Vagina (tissue), 2 donors: Measurements from ENCODE around the gene SYTL3. TPM values are rescaled to one million over a fixed set of nuclear protein-coding genes. Genes with fewer than 3 reads are reported as not detected.
A peak's percentile ranks its signal among the peaks of the same experiment; 100 is the strongest.

Experiments used
- DNase-seq, 2 donors: peaks; one replicate each; pipeline ENCODE4 v3.0.0-alpha.2; 2017; ENCODE audit errors: extremely low spot score in 2 of 2
- H3K27ac ChIP-seq: fragments of 200-600 bp; sonication (generic); one replicate; pipeline ENCODE4 v1.5.1; 2019
- H3K27me3 ChIP-seq: fragments of 200-600 bp; sonication (generic); one replicate; pipeline ENCODE4 v1.5.1; 2019
- H3K36me3 ChIP-seq, 2 donors: fragments of 200-600 bp; sonication (generic); one replicate each; pipeline ENCODE4 v1.5.1; 2017 to 2019
- H3K4me1 ChIP-seq: fragments of 200-600 bp; sonication (generic); one replicate; pipeline ENCODE4 v1.5.1; 2019
- H3K4me3 ChIP-seq, 2 donors: fragments of 200-600 bp; sonication (generic); 1 replicate in 1 of 2; 2 replicates in 1 of 2; pipeline ENCODE4 v1.5.1; 2016 to 2019
- H3K9me3 ChIP-seq: fragments of 200-600 bp; sonication (generic); one replicate; pipeline ENCODE4 v1.5.1; 2019
- CTCF ChIP-seq, 3 experiments: fragments of 450-650 bp in 2 of 3; fragments of 200-600 bp in 1 of 3; sonication (generic) in 1 of 3; IDR thresholded peaks; one replicate each; pipeline ENCODE4 v1.5.1; 2017 to 2019; ENCODE audit warnings: antibody characterized with exemption in 3 of 3, mild to moderate bottlenecking in 2 of 3, moderate library complexity in 2 of 3
- POLR2A ChIP-seq, 2 donors: fragments of 450-650 bp; IDR thresholded peaks; one replicate each; pipeline ENCODE4 v1.6.1; 2017; ENCODE audit warnings: antibody characterized with exemption in 2 of 2, mild to moderate bottlenecking in 2 of 2, moderate library complexity in 2 of 2
- POLR2AphosphoS5 ChIP-seq, 2 donors: sonication (generic); formaldehyde crosslinking; IDR thresholded peaks; one replicate each; pipeline ENCODE4 v1.9.0; 2017; ENCODE audit warnings: antibody characterized with exemption in 2 of 2, mild to moderate bottlenecking in 2 of 2, low read depth in 1 of 2; ENCODE audit not compliant: insufficient read depth in 1 of 2
- intact Hi-C: fragments of 100-400 bp; cut with DNase I; formaldehyde crosslinking; loops from one replicate; pipeline ENCODE4 v1.15.1; 2023
- total RNA-seq: library from RNA; depleted of rRNA; stranded (reverse); fragments of >200 nt; gene quantifications from one replicate; pipeline ENCODE4 v1.2.3, GENCODE V29; 2016

SYTL3 gene
- total RNA-seq, 1 donor from 2014 or later = 10.8 TPM

- intact Hi-C loops = no loop called here
- no peak for DNase-seq
Measured at GRCh38 chr6:158662954-158663624, 13.2 kb downstream of the SYTL3 start.

DNA sequence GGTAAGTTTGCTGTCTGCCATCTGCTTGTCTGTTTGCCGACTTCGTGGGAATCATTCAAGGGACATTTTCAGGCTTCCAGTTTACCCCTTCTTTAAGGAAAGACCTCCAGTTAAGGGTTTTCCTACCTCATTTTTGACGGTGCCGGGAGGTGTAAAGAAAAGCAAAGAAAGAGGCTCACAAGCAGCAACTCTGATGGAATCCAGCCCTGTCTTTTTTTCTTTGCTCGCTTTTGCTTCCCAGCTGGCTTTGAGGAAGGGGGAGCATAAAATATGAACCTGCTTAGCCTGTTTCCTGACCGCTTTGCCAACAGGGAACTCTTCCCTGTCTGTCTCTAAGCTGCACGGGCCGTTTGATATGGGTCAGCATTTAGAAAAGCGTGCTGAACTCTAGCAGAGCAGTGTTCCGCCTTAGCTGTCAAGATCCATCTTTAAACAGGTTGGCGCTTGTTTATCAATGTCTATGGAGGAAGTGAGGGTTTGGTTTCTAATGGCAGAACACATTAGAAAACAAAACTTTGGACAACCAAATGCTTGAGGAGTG, 13.8 kb downstream of the SYTL3 start:
- H3K4me1 ChIP-seq = peaks cover 54% of the 10 kb centered on the region
- intact Hi-C loops = no loop called here

More at GRCh38 chr6:158662954-158663624, 13.2 kb downstream of the SYTL3 start:
- TF ChIP-seq POLR2AphosphoS5 (IDR thresholded peaks at IDR 0.05; ENCODE audit: insufficient read depth in 1 of 2, low read depth in 1 of 2) (peak in 1 of 2 donors; percentile 40), POLR2A (IDR thresholded peaks at IDR 0.05) (peak in 1 of 2 donors; percentile 5), CTCF (IDR thresholded peaks at IDR 0.05) (no peak)
- peaks cover 48% of the 10 kb centered on the region for H3K4me1 ChIP-seq
- no peaks in the 10 kb centered on the region for H3K9me3 ChIP-seq
- H3K36me3 ChIP-seq = no peaks in the 10 kb centered on the region
- peak overlapping the region; percentile 73 for H3K27ac ChIP-seq
- H3K27me3 ChIP-seq = no peaks in the 10 kb centered on the region
- H3K4me3 ChIP-seq = peak overlapping the region; percentile 32 to 36

DNA sequence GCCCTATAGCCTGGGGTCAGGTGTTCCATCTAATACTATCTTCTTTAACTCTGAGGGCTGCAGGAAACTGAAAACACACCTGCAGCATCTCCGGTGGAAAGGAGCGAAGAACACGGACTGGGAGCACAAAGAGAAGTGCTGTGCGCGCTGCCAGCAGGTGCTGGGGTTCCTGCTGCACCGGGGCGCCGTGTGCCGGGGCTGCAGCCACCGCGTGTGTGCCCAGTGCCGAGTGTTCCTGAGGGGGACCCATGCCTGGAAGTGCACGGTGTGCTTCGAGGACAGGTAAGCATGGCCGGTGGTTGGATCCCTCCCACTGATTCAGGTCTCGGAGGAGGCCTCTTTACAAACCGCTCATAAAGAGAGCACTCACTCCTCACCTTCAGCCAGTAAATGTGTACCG, 15.5 kb downstream of the SYTL3 start:
- H3K4me1 ChIP-seq = peaks cover 62% of the 10 kb centered on the region
- intact Hi-C loops = no loop called here
- TF ChIP-seq POLR2AphosphoS5 (IDR thresholded peaks at IDR 0.05; ENCODE audit: insufficient read depth in 1 of 2, low read depth in 1 of 2) (no peak), POLR2A (IDR thresholded peaks at IDR 0.05) (no peak), CTCF (IDR thresholded peaks at IDR 0.05) (no peak)
- H3K36me3 ChIP-seq = no peaks in the 10 kb centered on the region
- H3K4me3 ChIP-seq = no peak overlapping the region
- no peak overlapping the region for H3K27ac ChIP-seq
- DNase-seq = no peak
- no peaks in the 10 kb centered on the region for H3K27me3 ChIP-seq
- H3K9me3 ChIP-seq = no peaks in the 10 kb centered on the region

More for the DNA sequence above, 13.8 kb downstream of the SYTL3 start:
- Histone ChIP-seq H3K36me3 (no peaks in the 10 kb centered on the region), H3K9me3 (no peaks in the 10 kb centered on the region), H3K4me3 (peak overlapping the region; percentile 32 to 36), H3K27ac (peak overlapping the region; percentile 73), H3K27me3 (no peaks in the 10 kb centered on the region)
- DNase-seq = no peak
- TF ChIP-seq POLR2A (IDR thresholded peaks at IDR 0.05) = no peak
- TF ChIP-seq POLR2AphosphoS5 (IDR thresholded peaks at IDR 0.05; ENCODE audit: insufficient read depth in 1 of 2, low read depth in 1 of 2) = peak in 1 of 2 donors; percentile 40

GRCh38 chr6:158666628-158667359, 16.9 kb downstream of the SYTL3 start:
- TF ChIP-seq CTCF (IDR thresholded peaks at IDR 0.05) (no peak), POLR2A (IDR thresholded peaks at IDR 0.05) (no peak), POLR2AphosphoS5 (IDR thresholded peaks at IDR 0.05; ENCODE audit: insufficient read depth in 1 of 2, low read depth in 1 of 2) (no peak)
- Histone ChIP-seq H3K27ac (no peak overlapping the region), H3K4me3 (no peak overlapping the region), H3K4me1 (peaks cover 52% of the 10 kb centered on the region), H3K27me3 (no peaks in the 10 kb centered on the region), H3K9me3 (no peaks in the 10 kb centered on the region), H3K36me3 (no peaks in the 10 kb centered on the region)
- intact Hi-C loops = no loop called here
- no peak for DNase-seq

DNA sequence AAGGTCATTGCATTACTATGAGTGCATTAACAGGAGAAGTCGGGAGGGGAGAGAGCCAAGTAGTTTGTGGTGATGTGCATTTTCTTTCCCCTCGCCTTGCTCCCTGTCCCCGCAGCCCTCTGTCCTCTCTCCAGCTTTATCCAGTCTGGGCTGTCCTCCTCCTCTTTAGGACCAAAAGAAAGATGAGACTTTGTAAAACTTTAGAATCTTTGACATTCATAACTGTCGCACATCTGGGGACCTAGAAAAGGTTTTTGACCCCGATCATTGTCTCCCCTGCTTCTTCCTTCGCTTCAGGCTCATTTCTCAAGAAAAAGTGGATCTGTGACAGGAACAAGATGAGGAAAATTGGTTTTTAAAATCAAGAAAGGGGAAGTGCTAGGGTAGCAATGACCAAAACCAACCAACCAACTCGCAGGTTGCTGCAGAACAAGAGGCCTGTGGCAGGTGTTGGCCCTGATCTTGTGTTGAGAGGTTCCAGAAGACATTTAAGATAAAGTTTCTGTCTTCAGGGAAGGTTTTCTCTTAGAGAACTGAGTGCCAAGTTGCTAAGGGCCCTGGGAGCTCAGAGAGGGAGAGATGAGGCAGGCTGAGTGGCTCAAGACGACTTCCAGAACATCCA, 17.6 kb downstream of the SYTL3 start:
- Histone ChIP-seq H3K27me3 (no peaks in the 10 kb centered on the region), H3K4me1 (peaks cover 45% of the 10 kb centered on the region), H3K4me3 (no peak overlapping the region), H3K9me3 (no peaks in the 10 kb centered on the region), H3K27ac (no peak overlapping the region), H3K36me3 (no peaks in the 10 kb centered on the region)
- intact Hi-C loops = no loop called here
- DNase-seq = no peak
- TF ChIP-seq POLR2AphosphoS5 (IDR thresholded peaks at IDR 0.05; ENCODE audit: insufficient read depth in 1 of 2, low read depth in 1 of 2) = no peak
- no peak for TF ChIP-seq CTCF (IDR thresholded peaks at IDR 0.05)
- TF ChIP-seq POLR2A (IDR thresholded peaks at IDR 0.05) = no peak
